Measurements from ENCODE around the gene KRAS.

The KRAS gene

GRCh38 chr12:25248137-25248536, 2.6 kb downstream of the KRAS start:
- no peak overlapping the region for H3K27ac ChIP-seq
- TF ChIP-seq, protein P1, sequence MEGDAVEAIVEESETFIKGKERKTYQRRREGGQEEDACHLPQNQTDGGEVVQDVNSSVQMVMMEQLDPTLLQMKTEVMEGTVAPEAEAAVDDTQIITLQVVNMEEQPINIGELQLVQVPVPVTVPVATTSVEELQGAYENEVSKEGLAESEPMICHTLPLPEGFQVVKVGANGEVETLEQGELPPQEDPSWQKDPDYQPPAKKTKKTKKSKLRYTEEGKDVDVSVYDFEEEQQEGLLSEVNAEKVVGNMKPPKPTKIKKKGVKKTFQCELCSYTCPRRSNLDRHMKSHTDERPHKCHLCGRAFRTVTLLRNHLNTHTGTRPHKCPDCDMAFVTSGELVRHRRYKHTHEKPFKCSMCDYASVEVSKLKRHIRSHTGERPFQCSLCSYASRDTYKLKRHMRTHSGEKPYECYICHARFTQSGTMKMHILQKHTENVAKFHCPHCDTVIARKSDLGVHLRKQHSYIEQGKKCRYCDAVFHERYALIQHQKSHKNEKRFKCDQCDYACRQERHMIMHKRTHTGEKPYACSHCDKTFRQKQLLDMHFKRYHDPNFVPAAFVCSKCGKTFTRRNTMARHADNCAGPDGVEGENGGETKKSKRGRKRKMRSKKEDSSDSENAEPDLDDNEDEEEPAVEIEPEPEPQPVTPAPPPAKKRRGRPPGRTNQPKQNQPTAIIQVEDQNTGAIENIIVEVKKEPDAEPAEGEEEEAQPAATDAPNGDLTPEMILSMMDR (conservative IDR thresholded peaks at IDR 0.05), result no peak
- no peak for TF ChIP-seq ZFX (IDR thresholded peaks at IDR 0.05)

- H3K27ac ChIP-seq, result no peak overlapping the region
- TF ChIP-seq ZFX (IDR thresholded peaks at IDR 0.05), result no peak
- TF ChIP-seq, protein P1 (conservative IDR thresholded peaks at IDR 0.05), result no peak
Measured at GRCh38 chr12:25245491-25245890, 5.2 kb downstream of the KRAS start.

DNA sequence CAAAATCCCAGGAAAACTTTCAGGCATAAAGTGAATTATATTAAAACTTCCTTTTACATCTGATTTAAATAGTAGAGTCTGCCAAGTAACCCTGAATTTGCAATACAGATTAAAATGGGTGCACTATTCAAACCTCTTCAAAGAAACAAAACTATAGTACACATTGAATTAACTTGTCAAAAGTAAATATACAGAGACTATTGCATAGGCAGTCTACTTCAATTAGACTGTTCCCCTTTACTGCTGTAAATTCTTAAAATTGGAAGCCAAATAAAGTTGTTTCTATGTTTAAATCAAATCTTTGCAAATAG, 7.1 kb downstream of the KRAS start:
- no peak overlapping the region for H3K27ac ChIP-seq
- no peak for TF ChIP-seq ZFX (IDR thresholded peaks at IDR 0.05)

DNA sequence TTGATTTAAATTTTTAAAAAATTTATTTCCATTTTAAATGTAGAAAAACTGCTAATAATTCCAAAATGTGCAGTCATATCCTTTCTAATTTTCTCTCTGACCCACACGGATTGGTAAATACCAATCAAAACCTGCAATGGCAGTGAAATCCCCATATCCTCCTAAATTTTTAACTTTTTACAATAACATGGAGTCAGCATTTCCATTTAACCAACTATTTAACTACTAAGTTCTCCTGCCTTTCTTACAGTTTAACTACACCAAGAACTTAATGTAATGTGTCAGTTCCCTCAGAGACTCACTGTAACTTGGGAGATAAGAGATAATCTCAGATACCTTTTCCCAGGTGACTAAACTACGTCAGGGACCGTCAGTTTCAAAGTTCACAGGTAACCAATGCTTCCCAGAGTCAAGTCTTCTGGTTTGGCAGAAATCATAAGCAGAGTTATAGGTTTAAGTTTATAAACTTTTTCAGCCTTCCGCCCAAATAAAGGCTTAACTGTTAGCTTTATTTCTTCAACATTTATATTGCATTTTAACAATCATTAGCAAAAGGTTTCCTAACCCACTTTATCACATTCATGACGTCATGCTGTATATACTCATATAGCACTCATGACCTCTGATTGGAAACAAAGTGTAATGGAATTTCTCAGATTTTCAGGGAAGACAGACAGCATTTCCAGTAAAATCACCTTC, 7.6 kb downstream of the KRAS start:
- TF ChIP-seq, protein P1 (conservative IDR thresholded peaks at IDR 0.05), result no peak
- no peak for TF ChIP-seq ZFX (IDR thresholded peaks at IDR 0.05)
- no peak overlapping the region for H3K27ac ChIP-seq

GRCh38 chr12:25241167-25242020, 9.3 kb downstream of the KRAS start:
- TF ChIP-seq, protein P1 (conservative IDR thresholded peaks at IDR 0.05), result peak; percentile 90
- no peak for TF ChIP-seq ZFX (IDR thresholded peaks at IDR 0.05)
- no peak overlapping the region for H3K27ac ChIP-seq

DNA sequence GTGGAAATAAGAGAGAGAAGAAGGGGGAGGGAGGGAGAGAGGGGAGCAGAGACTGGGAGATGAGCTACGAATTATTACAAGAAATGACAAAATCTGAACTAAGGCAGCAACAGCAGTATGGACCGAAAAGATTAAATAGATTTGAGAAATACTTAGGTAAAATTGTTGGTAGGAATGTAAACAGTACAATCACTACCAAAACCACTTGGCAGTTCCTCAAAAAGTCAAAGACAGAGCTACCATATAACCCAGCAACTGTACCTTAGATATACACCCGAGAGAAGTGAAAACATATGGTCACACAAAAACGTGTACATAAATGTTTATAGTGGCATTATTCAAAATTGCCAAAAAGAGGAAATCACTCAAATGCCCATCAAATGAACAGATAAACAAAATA, 14.1 kb downstream of the KRAS start:
- TF ChIP-seq, protein P1 (conservative IDR thresholded peaks at IDR 0.05), result no peak
- TF ChIP-seq ZFX (IDR thresholded peaks at IDR 0.05), result no peak
- H3K27ac ChIP-seq, result no peak overlapping the region

GRCh38 chr12:25236190-25236589, 14.5 kb downstream of the KRAS start:
- TF ChIP-seq ZFX (IDR thresholded peaks at IDR 0.05), result no peak
- TF ChIP-seq, protein P1 (conservative IDR thresholded peaks at IDR 0.05), result no peak
- H3K27ac ChIP-seq, result no peak overlapping the region

Measured in C4-2B (cell line).